ENCODE data around the gene TMIE. TPM values are rescaled to one million over a fixed set of nuclear protein-coding genes. Genes with fewer than 3 reads are reported as not detected.

The TMIE gene
- total and polyA plus RNA-seq, 9 of the 15 experiments (the other 6 are each of a cell fraction or from before 2014, with no cell fraction given), result not detected

- TF ChIP-seq MGA (IDR thresholded peaks at IDR 0.05) (no peak), NFIC (IDR thresholded peaks at IDR 0.05) (no peak), SRF (CRISPR knock-in tag; IDR thresholded peaks at IDR 0.05) (no peak), CGGBP1 (CRISPR knock-in tag; IDR thresholded peaks at IDR 0.05) (no peak), SMC3 (conservative IDR thresholded peaks at IDR 0.05; ENCODE audit: insufficient read depth, low read depth, low read length) (no peak), MCM5 (IDR thresholded peaks at IDR 0.05; ENCODE audit: low read depth) (no peak), E2F8 (IDR thresholded peaks at IDR 0.05; ENCODE audit: low read depth, partially characterized antibody) (no peak), POLR2A (conservative IDR thresholded peaks at IDR 0.05) (no peak), YY1 (IDR thresholded peaks at IDR 0.05; ENCODE audit: borderline replicate concordance in 1 of 3, control insufficient read depth in 1 of 3, extremely low read depth in 1 of 3, insufficient read depth in 3 of 3, insufficient read length in 1 of 3, insufficient replicate concordance in 2 of 3, low read depth in 1 of 3, low read length in 2 of 3) (no peak), ATF1 (CRISPR knock-in tag; IDR thresholded peaks at IDR 0.05) (no peak), ATF1 (tag; IDR thresholded peaks at IDR 0.05) (no peak)
Observed at GRCh38 chr3:46713050-46713897, 12.1 kb downstream of the TMIE start (continued).

Measured in K562 (cell line).